ENCODE measurements around the gene P3H2.

P3H2 gene

DNA sequence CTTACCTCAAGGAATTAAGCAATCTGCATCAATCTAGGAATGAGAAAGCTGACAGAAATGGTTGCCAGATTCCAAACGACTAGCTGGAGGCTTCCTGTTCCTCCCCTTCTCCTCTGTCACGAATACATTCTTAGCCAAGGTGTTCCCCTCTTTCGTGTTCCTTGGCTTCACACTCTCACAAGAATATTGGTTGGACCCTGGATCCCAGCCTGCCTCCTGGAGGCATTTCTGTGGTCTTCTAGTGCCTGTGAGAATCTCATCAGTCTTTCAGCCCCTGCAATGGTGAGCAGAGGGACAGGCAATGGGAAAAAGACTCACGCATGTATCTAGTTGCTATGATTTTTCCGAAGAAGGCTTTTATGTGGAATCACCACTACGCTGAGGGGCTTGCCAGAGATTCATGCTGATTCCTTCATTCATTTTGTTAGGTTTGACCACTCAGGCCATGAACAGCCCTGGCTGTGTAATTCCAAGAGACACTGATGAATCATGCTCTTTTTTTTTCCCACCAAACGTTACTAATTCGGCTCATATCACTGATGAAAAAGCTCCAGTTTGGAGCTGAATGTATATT is 1.6 kb upstream of the P3H2 start:
- no peak for DNase-seq

GRCh38 chr3:190121383-190121782 is 686 bp upstream of the P3H2 start:
- no peak for DNase-seq

GRCh38 chr3:190121061-190121377 is 322 bp upstream of the P3H2 start:
- DNase-seq = no peak

- no peak for DNase-seq
Measured at GRCh38 chr3:190119461-190120268, 1.0 kb downstream of the P3H2 start.

- no peak for DNase-seq
Measured at GRCh38 chr3:190118438-190118837, 2.3 kb downstream of the P3H2 start.

- DNase-seq = no peak
Measured at GRCh38 chr3:190117981-190118380, 2.7 kb downstream of the P3H2 start.

DNA sequence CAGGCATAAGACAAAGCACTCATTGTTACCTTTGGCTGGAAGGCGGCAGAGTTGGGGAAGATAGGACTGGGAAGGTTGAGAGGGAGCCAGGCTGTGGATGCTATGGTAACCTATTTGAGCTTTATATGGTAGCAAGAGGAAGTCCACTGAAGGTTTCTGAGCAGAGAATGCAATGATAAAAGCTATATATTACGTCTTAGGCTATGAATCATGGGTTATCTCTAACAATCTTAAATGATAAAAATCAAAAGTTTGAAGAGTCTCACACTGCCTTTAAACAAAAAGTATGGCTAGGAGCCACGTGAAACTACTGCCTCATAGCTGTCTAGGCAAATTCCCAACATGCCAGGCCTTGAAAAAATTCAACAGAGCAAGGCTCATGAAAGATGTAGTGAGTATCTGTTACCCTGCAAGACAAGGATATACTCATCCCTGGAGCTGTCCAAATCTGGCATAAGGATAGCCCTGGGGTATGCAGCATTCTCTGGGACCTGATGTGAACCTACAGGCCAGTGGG is 4.1 kb downstream of the P3H2 start:
- DNase-seq = no peak

- no peak for DNase-seq
Measured at GRCh38 chr3:190110826-190111225, 9.9 kb downstream of the P3H2 start.

DNA sequence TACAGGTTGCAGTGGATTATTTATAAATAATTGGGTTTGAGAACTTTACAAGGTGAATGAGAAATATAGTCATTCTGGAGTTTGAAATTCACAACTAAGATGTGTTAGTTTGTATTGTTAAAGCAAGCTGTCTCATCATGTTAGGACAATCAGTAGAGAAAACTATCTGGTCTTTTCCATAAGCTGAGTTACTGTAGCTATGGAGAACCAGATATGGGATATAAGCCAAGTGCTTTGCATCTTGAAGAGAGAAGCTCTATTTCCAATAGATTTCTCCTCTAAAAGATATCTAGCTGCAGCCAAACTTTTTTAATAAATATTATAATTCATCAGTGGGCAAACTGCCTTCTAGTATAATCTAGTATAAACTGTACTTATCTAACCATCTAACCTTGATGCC is 11.3 kb downstream of the P3H2 start:
- no peak for DNase-seq

DNA sequence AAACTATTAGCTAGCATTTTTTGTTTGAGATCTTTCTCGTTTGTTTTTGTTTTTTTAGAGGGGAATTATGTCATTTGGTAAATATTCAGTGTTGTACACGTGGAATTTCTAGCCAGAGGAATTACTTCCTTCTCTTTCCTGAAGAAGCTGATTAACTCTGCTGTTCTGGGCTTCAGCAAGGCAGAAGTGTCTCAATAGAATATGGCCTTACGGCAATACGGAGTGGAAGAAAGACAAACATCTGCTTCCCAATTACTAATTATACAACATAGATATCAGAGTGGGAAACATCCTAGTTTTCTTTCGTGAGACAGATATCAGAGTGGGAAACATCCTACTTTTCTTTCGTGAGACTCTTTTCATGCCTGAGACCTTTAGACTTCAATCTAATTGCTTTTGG is 11.9 kb downstream of the P3H2 start:
- DNase-seq = no peak

DNA sequence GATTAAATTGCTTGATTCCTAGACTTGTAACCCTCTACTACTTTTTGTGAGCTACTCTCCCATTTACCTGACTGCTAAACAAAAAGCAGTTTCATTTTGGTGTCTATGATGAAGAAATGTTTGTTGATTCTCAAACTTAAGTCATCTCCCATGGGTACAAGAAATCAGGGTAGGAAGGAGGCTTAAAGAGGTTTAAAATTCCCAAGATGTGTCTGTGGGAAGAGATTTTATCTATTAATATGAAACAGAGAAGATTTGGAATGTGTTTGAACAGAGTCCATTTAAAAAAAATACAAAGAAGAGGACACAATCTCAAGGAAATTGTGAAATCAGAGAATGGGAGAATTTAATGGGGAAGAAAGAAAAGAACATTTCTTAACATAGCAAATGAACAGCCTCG is 14.8 kb downstream of the P3H2 start:
- DNase-seq = no peak

GRCh38 chr3:190101320-190102011 is 19.2 kb downstream of the P3H2 start:
- DNase-seq = no peak

- no peak for DNase-seq
Measured at GRCh38 chr3:190099099-190099498, 21.6 kb downstream of the P3H2 start.

GRCh38 chr3:190097617-190098016 is 23.1 kb downstream of the P3H2 start:
- no peak for DNase-seq

GRCh38 chr3:190097025-190097424 is 23.7 kb downstream of the P3H2 start:
- DNase-seq = no peak

DNA sequence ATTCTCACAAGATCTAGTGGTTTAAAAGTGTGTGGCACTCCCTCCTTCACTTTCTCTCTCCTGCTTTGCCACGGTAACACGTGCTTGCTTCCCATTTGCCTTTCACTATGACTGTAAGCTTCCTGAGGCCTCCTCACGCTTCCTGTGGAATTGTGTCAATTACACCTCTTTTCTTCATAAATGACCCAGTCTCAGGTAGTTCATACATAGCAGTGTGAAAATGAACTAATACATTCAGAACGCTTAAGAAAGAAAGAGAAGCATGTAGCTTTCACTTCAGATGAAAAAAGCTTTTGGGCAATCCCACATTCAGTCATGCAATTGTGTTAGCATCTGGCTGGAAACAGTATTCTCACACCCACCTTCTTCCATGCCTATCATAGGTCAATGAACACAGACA is 24.4 kb downstream of the P3H2 start:
- DNase-seq = no peak

DNA sequence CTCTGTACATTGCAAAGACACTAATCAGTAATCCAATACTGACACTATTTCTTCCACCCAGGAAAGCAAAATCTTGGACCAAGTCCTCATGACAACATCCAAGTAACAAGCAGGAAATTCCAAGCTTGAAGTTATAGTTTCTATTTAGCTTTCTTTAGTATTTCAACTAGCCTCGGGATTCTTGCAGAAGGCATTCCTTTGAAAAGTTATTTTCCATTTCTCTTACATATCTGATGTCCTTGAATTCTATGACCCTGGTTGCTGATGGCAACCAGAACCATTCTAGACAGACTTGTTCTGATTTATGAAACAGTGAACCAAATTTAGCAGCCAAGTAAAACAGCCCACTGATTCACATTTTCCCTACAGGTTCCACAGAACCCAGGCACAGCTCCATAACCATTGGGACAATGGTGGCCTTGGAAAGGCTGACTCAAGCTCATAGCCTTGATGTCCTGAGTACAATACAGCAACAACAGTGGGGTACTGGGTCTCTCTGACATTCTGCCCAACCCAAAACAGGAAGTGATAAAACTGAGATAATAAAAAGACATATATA is 26.5 kb downstream of the P3H2 start:
- no peak for DNase-seq

- no peak for DNase-seq
Measured at GRCh38 chr3:190092250-190092649, 28.4 kb downstream of the P3H2 start.

- no peak for DNase-seq
Measured at GRCh38 chr3:190089711-190090110, 31.0 kb downstream of the P3H2 start.

DNA sequence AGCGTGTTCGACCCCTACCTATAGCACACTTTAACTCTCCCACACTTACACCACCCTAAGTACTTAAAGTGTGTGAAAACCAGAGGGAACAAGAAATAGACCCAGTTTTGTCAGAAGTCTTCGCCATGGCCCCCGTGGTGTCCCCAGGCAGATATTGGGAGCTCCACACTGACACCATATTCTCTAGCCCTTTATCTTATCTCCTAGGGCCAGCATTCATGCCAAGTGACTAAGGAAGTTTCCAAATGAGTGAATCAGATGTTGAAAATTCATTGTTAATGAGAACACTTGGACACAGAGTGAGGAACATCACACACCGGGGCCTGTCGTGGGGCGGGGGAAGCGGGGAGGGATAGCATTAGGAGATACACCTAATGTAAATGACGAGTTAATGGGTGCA is 31.8 kb downstream of the P3H2 start:
- no peak for DNase-seq

- no peak for DNase-seq
Measured at GRCh38 chr3:190086191-190086590, 34.5 kb downstream of the P3H2 start.

DNA sequence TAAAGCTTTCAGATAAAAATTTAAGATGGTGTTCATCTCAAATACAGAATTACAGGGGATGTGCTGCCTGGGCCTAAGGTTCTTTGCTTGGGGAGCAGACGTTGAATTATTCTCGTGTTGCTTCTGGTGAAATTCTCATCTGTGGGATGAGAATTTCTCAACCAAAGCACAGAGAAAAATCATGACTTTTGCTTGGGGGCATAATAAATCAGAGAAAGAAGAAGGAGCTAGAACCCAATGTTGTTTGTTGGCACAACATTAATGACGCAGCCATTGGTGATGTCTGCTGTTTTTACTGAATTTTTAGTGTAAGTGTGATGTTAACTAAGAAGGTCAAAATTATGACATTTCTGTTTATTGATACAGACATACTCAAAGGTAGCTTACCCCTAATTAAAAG is 35.7 kb downstream of the P3H2 start:
- no peak for DNase-seq

- DNase-seq = no peak
Measured at GRCh38 chr3:190083635-190084034, 37.1 kb downstream of the P3H2 start.

GRCh38 chr3:190081389-190081788 is 39.3 kb downstream of the P3H2 start:
- DNase-seq = peak in 1 of 2 donors; percentile 65

All from hippocampal formation (tissue), 2 donors.